ENCODE results near the gene CD37.
"Not testable (repeated sequence)": the region's sequence is repeated elsewhere in the genome, so short reads cannot be mapped to it uniquely, and the experiment has no call there.

The CD37 gene

GRCh38 chr19:49326165-49326704, 9.0 kb upstream of the CD37 start:
- peak overlapping the region in 9 of 11 experiments; percentile 6 to 53 (median 34); a peak in 10 of 22 replicates for H3K4me2 ChIP-seq
- no peak for TF ChIP-seq Cebpa-rat (IDR thresholded peaks at IDR 0.05)
- H4K20me1 ChIP-seq, result no peaks in the 10 kb centered on the region
- peaks cover 9 to 31% (median 24%) of the 10 kb centered on the region in 10 experiments; a peak in 19 of 20 replicates for H3K4me1 ChIP-seq
- peak overlapping the region in 1 of 11 experiments; percentile 32; a peak in 2 of 22 replicates for H3K9ac ChIP-seq
- H3K9me3 ChIP-seq (replicated peaks in 1 of 11), result peaks cover 14 to 25% (median 19%) of the 10 kb centered on the region in 11 experiments
- no peak overlapping the region for H3K4me3 ChIP-seq
- H3K27me3 ChIP-seq, result no peaks in the 10 kb centered on the region
- no peaks in the 10 kb centered on the region for H3K36me3 ChIP-seq
- no peak overlapping the region for H3K27ac ChIP-seq

- no peak for TF ChIP-seq Cebpa-rat (IDR thresholded peaks at IDR 0.05)
- Histone ChIP-seq H4K20me1 (no peaks in the 10 kb centered on the region), H3K9ac (no peak overlapping the region), H3K27ac (no peak overlapping the region), H3K27me3 (no peaks in the 10 kb centered on the region), H3K4me2 (no peak overlapping the region), H3K4me1 (peaks cover 22 to 47% (median 42%) of the 10 kb centered on the region in 10 experiments), H3K36me3 (no peaks in the 10 kb centered on the region), H3K4me3 (no peak overlapping the region), H3K9me3 (replicated peaks in 1 of 11) (peaks cover 6 to 16% (median 9%) of the 10 kb centered on the region in 11 experiments)
Observed at GRCh38 chr19:49327878-49328544, 7.2 kb upstream of the CD37 start.

DNA sequence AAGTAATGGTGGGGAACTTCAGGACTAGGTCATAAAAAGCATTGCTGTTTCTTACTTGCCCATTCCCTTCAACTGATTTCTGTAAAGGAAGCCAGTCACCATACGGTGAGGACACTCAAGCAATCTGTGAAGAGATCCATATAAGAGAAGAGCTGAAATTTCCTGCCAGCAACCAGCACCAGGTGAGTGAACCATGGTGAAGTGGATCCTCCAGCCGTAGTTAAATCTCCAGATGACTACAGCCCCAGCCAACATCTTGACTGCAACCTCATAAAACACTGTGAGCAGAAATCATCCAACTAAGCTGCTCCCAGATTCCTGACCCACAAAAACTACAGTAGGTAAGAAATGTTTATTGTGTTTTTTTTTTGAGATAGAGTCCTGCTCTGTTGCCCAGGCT, 6.5 kb upstream of the CD37 start:
- TF ChIP-seq Cebpa-rat (IDR thresholded peaks at IDR 0.05), result no peak
- no peaks in the 10 kb centered on the region for H3K27me3 ChIP-seq
- H3K36me3 ChIP-seq, result no peaks in the 10 kb centered on the region
- H3K9ac ChIP-seq, result no peak overlapping the region
- H4K20me1 ChIP-seq, result peaks cover 0 to 4% (median 0%) of the 10 kb centered on the region in 11 experiments; a peak in 2 of 22 replicates
- H3K4me2 ChIP-seq, result peak overlapping the region in 3 of 11 experiments; percentile 18 to 31 (median 20); a peak in 3 of 22 replicates
- H3K27ac ChIP-seq, result no peak overlapping the region
- peaks cover 30 to 55% (median 49%) of the 10 kb centered on the region in 10 experiments for H3K4me1 ChIP-seq
- H3K4me3 ChIP-seq, result no peak overlapping the region
- H3K9me3 ChIP-seq (replicated peaks in 1 of 11), result peaks cover 0 to 11% (median 2%) of the 10 kb centered on the region in 11 experiments; a peak in 11 of 22 replicates

DNA sequence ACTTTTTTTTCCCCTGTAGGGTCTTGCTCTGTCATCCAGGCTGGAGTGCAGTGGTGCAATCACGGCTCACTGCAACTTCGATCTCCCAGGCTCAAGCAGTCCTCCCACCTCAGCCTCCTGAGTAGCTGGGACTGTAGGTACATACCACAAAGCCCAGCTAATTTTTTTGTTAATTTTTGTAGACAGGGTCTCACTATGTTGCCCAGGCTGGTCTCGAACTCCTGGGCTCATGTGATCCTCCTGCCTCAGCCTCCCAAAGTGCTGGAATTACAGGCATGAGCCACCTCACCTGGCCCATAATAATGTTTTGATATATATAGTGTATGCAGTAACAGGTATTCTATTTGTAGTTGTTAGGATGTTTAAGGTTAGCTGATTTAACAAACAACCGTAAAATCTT, 4.0 kb upstream of the CD37 start:
- Histone ChIP-seq H3K4me2 (peak overlapping the region in 7 of 11 experiments; percentile 14 to 94 (median 86); a peak in 9 of 22 replicates), H3K4me1 (peaks cover 49 to 73% (median 67%) of the 10 kb centered on the region in 10 experiments), H4K20me1 (peaks cover 0 to 12% (median 0%) of the 10 kb centered on the region in 11 experiments; a peak in 2 of 22 replicates)
- not testable (repeated sequence) for H3K9me3 ChIP-seq (replicated peaks in 1 of 11); H3K27me3 ChIP-seq; H3K36me3 ChIP-seq; H3K27ac ChIP-seq; H3K4me3 ChIP-seq; H3K9ac ChIP-seq

GRCh38 chr19:49331616-49332055, 3.6 kb upstream of the CD37 start:
- Histone ChIP-seq H3K9ac (no peak overlapping the region), H3K4me1 (peaks cover 50 to 72% (median 67%) of the 10 kb centered on the region in 10 experiments), H3K27me3 (peaks cover 0 to 5% (median 0%) of the 10 kb centered on the region in 11 experiments; a peak in 3 of 22 replicates), H3K36me3 (no peaks in the 10 kb centered on the region), H3K27ac (no peak overlapping the region), H3K4me2 (peak overlapping the region; percentile 50 to 94 (median 91); a peak in 19 of 22 replicates), H4K20me1 (peaks cover 0 to 16% (median 0%) of the 10 kb centered on the region in 11 experiments; a peak in 4 of 22 replicates), H3K4me3 (no peak overlapping the region), H3K9me3 (replicated peaks in 1 of 11) (no peaks in the 10 kb centered on the region)
- 0 out of 22 replicates have a peak, but pooled peaks of 1 of the 11 experiments have one; percentile 29 for TF ChIP-seq Cebpa-rat (IDR thresholded peaks at IDR 0.05)

DNA sequence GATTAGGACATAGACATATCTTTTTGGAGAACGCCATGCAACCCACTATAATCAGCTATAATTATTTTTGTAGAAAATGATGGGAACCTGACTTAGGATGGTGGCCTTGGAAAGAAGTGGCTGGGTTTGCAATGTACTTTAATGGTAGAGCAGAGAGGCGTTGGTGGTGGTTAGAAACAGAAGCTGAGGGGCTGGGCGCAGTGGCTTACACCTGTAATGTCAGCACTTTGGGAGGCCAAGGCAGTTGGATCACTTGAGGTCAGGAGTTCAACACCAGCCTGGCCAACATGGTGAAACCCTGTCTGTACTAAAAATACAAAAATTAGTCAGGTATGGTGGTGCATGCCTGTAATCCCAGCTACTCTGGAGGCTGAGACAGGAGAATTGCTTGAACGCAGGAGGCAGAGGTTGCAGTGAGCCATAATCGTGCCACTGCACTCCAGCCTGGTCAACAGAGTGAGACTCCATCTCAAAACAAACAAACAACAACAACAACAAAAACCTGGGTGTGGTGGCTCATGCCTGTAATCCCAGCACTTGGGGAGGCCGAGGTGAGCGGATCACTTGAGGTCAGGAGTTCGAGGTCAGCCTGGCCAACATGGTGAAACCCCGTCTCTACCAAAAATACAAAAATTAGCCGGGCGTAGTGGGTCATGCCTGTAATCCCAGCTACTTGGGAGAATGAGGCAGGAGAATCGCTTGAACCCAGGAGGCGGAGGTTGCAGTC, 2.4 kb upstream of the CD37 start:
- H3K9me3 ChIP-seq (replicated peaks in 1 of 11); H3K36me3 ChIP-seq: not testable (repeated sequence)
- H3K9ac ChIP-seq, result peak overlapping the region in 5 of 11 experiments; percentile 43 to 60 (median 49); a peak in 6 of 22 replicates
- peak overlapping the region; percentile 83 to 95 (median 92) for H3K4me2 ChIP-seq
- peaks cover 53 to 78% (median 73%) of the 10 kb centered on the region in 10 experiments for H3K4me1 ChIP-seq
- peaks cover 0 to 13% (median 0%) of the 10 kb centered on the region in 11 experiments; a peak in 6 of 22 replicates for H3K27me3 ChIP-seq
- peak overlapping the region in 7 of 11 experiments; percentile 49 to 77 (median 64); a peak in 10 of 22 replicates for H3K27ac ChIP-seq
- H3K4me3 ChIP-seq, result peak overlapping the region in 1 of 10 experiments; percentile 3; a peak in 1 of 20 replicates
- peaks cover 0 to 22% (median 0%) of the 10 kb centered on the region in 11 experiments; a peak in 6 of 22 replicates for H4K20me1 ChIP-seq

- H3K27me3 ChIP-seq, result peaks cover 0 to 14% (median 0%) of the 10 kb centered on the region in 11 experiments; a peak in 6 of 22 replicates
- peak overlapping the region in 7 of 10 experiments; percentile 3 to 52 (median 8); a peak in 8 of 20 replicates for H3K4me3 ChIP-seq
- no peak; a peak in 1 of 22 replicates for TF ChIP-seq Cebpa-rat (IDR thresholded peaks at IDR 0.05)
- peaks cover 53 to 78% (median 73%) of the 10 kb centered on the region in 10 experiments for H3K4me1 ChIP-seq
- peak overlapping the region in 10 of 11 experiments; percentile 0 to 60 (median 46); a peak in 12 of 22 replicates for H3K9ac ChIP-seq
- peaks cover 0 to 22% (median 0%) of the 10 kb centered on the region in 11 experiments; a peak in 6 of 22 replicates for H4K20me1 ChIP-seq
- peak overlapping the region in 10 of 11 experiments; percentile 24 to 77 (median 54); a peak in 18 of 22 replicates for H3K27ac ChIP-seq
- H3K4me2 ChIP-seq, result peak overlapping the region; percentile 83 to 95 (median 92)
- H3K9me3 ChIP-seq (replicated peaks in 1 of 11), result no peaks in the 10 kb centered on the region
- peaks cover 0 to 8% (median 0%) of the 10 kb centered on the region in 11 experiments; a peak in 2 of 22 replicates for H3K36me3 ChIP-seq
Observed at GRCh38 chr19:49333418-49333805, 1.8 kb upstream of the CD37 start.

- peaks cover 0 to 22% (median 0%) of the 10 kb centered on the region in 11 experiments; a peak in 6 of 22 replicates for H4K20me1 ChIP-seq
- peak overlapping the region in 10 of 11 experiments; percentile 0 to 60 (median 46); a peak in 11 of 22 replicates for H3K9ac ChIP-seq
- no peaks in the 10 kb centered on the region for H3K9me3 ChIP-seq (replicated peaks in 1 of 11)
- no peak for TF ChIP-seq Cebpa-rat (IDR thresholded peaks at IDR 0.05)
- H3K27me3 ChIP-seq, result peaks cover 0 to 14% (median 0%) of the 10 kb centered on the region in 11 experiments; a peak in 6 of 22 replicates
- peaks cover 0 to 11% (median 0%) of the 10 kb centered on the region in 11 experiments; a peak in 2 of 22 replicates for H3K36me3 ChIP-seq
- H3K27ac ChIP-seq, result peak overlapping the region in 10 of 11 experiments; percentile 24 to 77 (median 54); a peak in 18 of 22 replicates
- peaks cover 53 to 82% (median 72%) of the 10 kb centered on the region in 10 experiments for H3K4me1 ChIP-seq
- H3K4me2 ChIP-seq, result peak overlapping the region; percentile 83 to 95 (median 92)
- peak overlapping the region in 7 of 10 experiments; percentile 3 to 52 (median 8); a peak in 8 of 20 replicates for H3K4me3 ChIP-seq
Observed at GRCh38 chr19:49333811-49334288, 1.4 kb upstream of the CD37 start.

Data from BLaER1 treated with 17β-estradiol and CSF1 and Interleukin-3, amounts not matched to agents 10 nM and 100 nM (cell line).